NCI-H128 (cell line): ENCODE data around the gene RAP1GAP.
"Not testable (repeated sequence)": the region's sequence is repeated elsewhere in the genome, so short reads cannot be mapped to it uniquely, and the experiment has no call there.

Experiments used
- DNase-seq: peaks from one replicate; lab custom pipeline; 2025; ENCODE audit not compliant: unreplicated experiment; lab: John Stamatoyannopoulos, UW

Gene RAP1GAP

DNA sequence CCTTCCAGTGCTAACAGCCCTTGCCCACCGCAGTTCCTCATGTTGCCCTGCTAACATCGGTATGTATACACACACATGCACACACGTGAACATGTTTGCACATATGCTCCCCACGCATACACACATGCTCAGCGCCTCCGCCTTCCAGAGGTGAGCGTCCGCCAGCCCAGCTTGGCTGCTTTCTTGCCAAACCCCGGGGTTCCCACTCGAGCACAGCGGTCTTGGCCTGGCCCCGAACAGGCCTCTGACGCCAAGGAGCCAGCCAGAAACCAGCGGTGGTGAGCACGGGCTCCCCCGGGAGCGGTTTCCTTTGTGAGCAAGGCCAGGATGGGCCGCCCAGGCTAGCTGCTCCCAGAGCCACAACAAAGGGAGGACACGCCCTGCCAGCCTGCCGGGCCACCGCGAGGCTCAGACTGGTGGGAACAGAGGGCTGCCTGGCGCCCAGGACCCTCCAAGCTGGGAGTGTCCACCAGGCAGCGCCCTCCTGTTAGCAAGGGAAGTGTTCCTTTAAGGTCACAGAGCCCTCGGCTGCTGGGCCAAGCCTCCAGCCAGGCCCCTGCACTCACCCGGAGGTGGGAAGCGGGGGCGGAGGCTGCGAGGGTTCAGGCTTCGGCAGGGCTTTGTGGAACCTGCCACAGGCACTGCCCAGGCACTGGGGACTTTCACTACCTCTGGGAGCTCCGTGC is 94.5 kb downstream of the RAP1GAP start:
- peak; percentile 73 for DNase-seq

DNA sequence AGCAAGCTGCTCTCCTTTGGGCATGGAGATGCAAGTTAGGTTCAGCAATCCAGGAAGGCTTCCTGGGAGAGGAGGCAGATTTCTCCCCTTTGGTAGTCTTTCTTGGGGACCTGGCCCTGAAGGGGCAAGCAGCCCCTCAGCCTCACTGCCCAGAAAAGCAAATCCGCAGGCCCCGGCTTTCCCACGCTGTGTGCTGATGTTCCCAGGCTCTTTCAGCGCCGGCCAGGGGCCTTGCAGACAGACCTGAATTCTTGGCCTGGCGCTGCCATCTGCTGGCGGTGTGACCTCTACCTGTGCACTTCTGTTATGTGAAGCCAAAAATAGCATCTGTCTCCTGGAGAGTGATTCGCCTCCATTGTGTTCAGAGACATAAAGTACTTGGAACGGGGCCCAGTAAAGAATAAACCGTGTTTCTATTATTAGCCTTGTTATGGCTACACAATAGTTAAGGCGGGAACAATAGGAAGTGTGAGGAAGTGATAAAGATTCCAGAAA is 95.1 kb downstream of the RAP1GAP start:
- DNase-seq: peak; percentile 95

GRCh38 chr1:21573475-21573874 is 95.7 kb downstream of the RAP1GAP start:
- no peak for DNase-seq

GRCh38 chr1:21572735-21573277 is 96.4 kb downstream of the RAP1GAP start:
- DNase-seq: no peak

DNA sequence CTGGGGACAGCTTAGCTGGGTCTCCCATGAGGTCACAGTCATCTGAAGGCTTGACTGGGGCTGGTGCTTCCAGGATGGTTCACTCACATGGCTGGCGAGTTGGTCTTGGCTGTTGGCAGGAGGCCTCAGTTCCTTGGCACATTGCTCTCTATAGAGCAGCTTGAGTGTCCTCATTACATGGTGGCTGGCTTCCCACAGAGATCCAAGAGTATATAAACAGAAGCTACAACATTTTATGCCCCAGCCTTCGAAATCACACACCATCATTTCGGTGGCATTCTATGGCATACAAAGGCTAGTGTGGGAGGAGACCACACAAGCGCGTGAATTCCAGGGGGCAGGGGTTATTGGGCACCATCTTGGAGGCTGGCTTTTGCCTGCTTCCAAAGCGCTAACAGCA is 96.9 kb downstream of the RAP1GAP start:
- DNase-seq: no peak

GRCh38 chr1:21570885-21571284 is 98.3 kb downstream of the RAP1GAP start:
- no peak for DNase-seq

GRCh38 chr1:21570528-21570875 is 98.7 kb downstream of the RAP1GAP start:
- no peak for DNase-seq

DNA sequence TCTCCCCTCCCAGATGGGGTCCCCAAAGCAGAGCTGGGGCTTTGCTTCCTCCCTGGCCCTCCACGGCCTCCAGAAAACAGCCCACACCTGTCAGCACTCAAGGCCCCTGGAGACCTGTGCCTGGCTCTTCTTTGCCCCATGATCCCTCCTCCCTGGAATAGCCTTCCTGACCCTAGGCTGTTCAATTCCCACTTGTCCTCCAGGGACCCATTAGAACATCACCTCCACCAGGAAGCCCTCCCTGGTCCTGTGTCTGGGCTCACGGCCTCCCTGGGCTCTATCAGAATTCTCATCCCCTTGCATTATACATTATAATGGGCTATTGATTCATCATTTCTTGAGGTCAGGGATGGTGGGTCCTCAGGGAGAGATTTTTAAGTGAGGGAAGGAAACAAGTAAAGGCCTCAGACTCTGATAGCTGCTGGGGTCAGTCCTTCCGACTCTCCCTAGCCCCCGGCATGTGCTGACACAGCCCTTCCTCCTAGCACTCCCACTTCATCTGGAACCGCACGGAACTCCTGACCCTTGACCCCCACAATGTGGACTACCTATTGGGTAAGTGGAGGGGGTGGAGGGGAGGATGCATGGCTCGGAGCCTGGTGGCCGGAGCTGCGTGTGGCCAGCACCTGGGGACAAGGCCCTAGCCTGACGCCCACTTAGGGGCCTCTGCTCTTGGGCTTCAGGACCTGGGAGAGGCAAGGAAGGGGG is 99.2 kb downstream of the RAP1GAP start:
- no peak for DNase-seq

DNA sequence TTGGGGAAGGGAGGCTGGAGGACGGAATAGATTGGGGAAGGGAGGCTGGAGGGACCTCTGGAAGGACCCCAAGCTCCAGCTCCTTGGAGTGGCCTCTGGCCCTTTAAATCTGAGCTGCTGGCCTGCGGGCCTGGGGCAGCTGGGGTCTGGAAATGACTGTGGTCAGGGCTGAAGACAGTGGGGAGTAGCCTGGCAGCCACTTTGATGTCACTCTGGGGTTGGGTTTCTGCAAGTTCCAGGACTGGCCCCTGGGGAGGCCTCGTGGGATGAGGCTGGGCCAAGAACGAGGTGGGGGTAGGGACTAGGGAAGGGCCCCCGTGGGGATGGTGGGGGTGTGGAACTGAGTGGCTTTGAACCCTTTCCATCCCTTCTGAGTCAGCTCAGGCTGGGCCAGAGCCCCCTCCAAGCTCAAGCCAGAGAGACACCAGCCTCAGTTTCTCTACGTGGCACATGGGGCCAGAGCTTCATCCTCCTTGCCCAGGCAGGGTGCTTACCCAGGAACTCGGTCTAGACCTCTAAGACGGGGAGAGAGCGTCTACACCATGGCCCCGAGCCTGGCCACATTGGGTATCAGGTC is 100.3 kb downstream of the RAP1GAP start:
- DNase-seq: no peak

- DNase-seq: no peak
These were observed 101.0 kb downstream of the RAP1GAP start for GRCh38 chr1:21568006-21568746.

- no peak for DNase-seq
These were observed 101.7 kb downstream of the RAP1GAP start for GRCh38 chr1:21567241-21568005.

- DNase-seq: not testable (repeated sequence)
These were observed 102.8 kb downstream of the RAP1GAP start for GRCh38 chr1:21566361-21566760.

DNA sequence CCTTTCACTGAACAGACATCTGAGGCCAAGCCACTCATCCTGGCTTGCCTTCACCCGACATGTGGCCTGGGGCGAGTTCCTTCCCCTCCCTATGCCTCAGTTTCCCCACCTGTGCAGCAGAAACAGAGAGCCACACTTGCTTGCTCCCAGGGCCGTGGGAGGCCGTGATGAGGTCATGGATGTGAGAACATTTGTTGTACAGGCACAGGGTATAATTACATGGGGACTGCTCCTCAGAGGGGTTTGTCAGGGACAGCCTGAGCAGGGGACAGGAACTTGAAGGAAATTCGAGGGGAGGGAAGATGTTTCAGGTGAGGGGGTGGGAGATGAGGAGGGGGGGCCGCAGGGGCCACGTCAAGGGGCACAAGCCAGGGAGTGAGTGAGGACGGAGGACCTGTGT is 103.9 kb downstream of the RAP1GAP start:
- no peak for DNase-seq

GRCh38 chr1:21564521-21565095 is 104.5 kb downstream of the RAP1GAP start:
- no peak for DNase-seq

GRCh38 chr1:21563971-21564370 is 105.2 kb downstream of the RAP1GAP start:
- DNase-seq: no peak

DNA sequence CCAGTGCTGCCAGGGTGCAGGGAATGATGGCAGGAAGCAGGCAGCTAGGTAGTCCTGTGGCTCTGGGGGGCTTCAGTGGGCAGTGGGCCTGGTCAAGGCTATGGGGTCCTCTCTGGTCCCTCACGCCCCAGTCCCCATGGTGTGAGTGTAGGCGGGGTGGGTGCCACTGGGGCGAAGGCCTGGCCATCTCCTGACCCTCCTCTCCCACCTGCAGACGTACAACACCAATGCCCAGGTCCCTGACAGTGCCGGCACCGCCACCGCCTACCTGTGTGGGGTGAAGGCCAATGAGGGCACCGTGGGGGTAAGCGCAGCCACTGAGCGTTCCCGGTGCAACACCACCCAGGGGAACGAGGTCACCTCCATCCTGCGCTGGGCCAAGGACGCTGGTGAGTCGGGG is 106.3 kb downstream of the RAP1GAP start:
- DNase-seq: no peak

DNA sequence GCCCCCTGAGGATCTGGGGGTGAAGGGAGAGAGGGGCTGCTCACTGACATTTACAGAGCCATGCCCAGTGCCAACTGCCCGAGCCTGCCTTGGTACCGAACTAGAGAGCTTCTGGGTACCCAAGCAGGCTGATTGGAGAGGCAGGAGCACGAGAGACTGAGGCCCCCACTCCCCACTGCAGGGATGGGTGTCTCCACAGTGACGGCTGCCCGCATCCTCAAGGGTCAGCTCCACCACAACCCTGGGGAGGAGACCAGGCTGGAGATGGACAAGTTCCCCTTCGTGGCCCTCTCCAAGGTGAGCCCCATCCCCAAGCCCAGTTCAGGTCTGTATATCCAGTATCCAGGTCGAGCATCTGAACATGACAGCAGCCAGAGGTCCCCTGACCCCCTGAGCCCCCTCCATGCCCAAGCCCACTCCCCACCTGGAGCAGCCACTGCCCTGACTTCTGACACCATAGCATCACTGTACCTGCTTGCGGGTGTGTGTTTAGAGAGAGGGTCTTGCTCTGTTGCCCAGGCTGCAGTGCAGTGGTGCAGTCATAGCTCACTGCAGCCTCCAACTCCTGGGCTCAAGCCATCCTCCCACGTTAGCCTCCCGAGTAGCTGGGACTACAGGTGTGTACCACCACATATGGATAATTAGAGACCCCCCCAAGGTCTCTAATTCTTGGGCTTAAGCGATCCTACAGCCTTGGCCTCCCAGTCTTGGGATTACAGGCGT is 108.1 kb downstream of the RAP1GAP start:
- no peak for DNase-seq

- DNase-seq: no peak
These were observed 109.2 kb downstream of the RAP1GAP start for GRCh38 chr1:21559788-21560567.
